Measurements from ENCODE around the gene SEC31A.

GRCh38 chr4:82777857-82778525, 113.0 kb downstream of the SEC31A start:
- TF ChIP-seq POLR2A (IDR thresholded peaks at IDR 0.05) (no peak), CTCF (IDR thresholded peaks at IDR 0.05) (no peak)

Measured in adrenal gland (tissue), 5 donors.